ENCODE measurements around the gene SIRT2. TPM values are rescaled to one million over a fixed set of nuclear protein-coding genes. Genes with fewer than 3 reads are reported as not detected.

Gene SIRT2
- total and polyA plus RNA-seq, 12 donors: 46.3 to 103 (median 72.6) TPM

DNA sequence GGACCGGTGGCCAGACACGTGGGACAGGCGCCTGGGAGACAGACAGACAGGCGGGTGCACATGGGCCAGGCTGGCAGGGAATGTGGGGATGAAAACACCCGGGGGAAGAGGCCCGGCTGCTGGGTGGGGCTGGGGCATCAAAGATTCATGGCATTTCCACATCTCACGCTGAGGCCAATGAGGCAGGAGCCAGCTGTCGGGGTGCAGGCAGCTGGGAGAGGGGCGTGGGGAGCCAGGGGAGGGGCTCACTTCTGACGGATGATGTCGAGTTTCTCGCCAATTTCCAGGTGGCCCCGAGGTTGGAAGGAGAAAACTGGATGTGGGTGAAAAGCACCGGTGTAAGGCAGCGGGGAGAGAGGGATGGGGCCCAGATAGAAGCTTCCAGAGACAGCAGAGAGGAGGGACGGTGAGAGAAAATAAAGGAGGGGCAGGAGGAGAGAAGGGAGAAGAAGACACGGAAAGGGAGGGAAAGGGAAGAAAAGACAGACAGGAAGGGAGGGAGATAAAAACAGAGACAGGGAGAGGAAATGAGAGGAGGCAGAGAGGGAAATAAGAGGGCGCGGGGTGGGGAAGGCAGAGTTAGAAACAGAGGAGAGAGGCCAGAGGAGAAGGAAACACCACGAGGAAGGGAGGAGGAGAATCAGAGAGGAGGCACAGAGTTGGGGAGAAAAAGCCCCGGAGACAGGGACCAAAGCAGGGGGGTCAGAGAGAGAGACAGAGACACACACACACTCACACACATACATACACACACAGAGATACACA, 20.6 kb upstream of the SIRT2 start:
- Histone ChIP-seq H3K4me1 (no peaks in the 10 kb centered on the region), H3K4me3 (no peak overlapping the region), H3K36me3 (peaks cover 0 to 37% (median 10%) of the 10 kb centered on the region in 9 donors), H3K9me3 (no peaks in the 10 kb centered on the region), H3K27me3 (no peaks in the 10 kb centered on the region), H3K27ac (no peak overlapping the region)
- intact Hi-C loops (cut with DNase I): loop anchor here in 3 of 10 donors (10.0 kb wide), 5 partner anchors 185 to 525 kb away; partner anchors contain the start of gene ACTN4 (in 1 of the 3)
- TF ChIP-seq, protein P1, sequence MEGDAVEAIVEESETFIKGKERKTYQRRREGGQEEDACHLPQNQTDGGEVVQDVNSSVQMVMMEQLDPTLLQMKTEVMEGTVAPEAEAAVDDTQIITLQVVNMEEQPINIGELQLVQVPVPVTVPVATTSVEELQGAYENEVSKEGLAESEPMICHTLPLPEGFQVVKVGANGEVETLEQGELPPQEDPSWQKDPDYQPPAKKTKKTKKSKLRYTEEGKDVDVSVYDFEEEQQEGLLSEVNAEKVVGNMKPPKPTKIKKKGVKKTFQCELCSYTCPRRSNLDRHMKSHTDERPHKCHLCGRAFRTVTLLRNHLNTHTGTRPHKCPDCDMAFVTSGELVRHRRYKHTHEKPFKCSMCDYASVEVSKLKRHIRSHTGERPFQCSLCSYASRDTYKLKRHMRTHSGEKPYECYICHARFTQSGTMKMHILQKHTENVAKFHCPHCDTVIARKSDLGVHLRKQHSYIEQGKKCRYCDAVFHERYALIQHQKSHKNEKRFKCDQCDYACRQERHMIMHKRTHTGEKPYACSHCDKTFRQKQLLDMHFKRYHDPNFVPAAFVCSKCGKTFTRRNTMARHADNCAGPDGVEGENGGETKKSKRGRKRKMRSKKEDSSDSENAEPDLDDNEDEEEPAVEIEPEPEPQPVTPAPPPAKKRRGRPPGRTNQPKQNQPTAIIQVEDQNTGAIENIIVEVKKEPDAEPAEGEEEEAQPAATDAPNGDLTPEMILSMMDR (IDR thresholded peaks at IDR 0.05): no peak
- 62 to 63% methylated on average over 21 of the region's 21 CpGs for WGBS, 2 donors
- ATAC-seq (no peak), DNase-seq (no peak)

DNA sequence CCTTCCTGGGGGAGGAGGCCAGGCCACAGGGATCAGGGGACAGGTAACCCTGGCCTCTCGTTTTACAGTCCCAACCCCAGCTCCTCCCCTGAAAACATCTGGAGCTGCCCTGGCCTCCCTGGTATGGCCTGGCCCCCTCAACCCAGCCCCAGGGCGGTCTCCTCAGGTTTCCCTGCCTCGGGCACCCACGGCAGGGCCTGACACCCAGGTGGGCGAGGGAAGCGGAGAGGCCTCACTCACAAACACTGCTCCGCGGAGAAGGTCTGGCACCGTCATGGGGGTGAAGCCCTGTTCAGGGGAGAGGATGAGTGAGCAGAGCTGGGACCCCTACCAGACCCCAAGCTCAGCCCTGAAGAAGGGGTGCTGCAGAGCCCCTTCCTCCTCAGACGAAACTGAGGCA, 19.1 kb upstream of the SIRT2 start:
- Histone ChIP-seq H3K4me1 (no peaks in the 10 kb centered on the region), H3K36me3 (peaks cover 0 to 22% (median 0%) of the 10 kb centered on the region in 9 donors), H3K4me3 (no peak overlapping the region), H3K27ac (no peak overlapping the region), H3K27me3 (no peaks in the 10 kb centered on the region), H3K9me3 (no peaks in the 10 kb centered on the region)
- DNase-seq: no peak
- 89 to 93% methylated on average over 10 of the region's 10 CpGs for WGBS, 2 donors
- intact Hi-C loops (cut with DNase I): no loop called here
- TF ChIP-seq, protein P1 (IDR thresholded peaks at IDR 0.05): no peak
- ATAC-seq: no peak

DNA sequence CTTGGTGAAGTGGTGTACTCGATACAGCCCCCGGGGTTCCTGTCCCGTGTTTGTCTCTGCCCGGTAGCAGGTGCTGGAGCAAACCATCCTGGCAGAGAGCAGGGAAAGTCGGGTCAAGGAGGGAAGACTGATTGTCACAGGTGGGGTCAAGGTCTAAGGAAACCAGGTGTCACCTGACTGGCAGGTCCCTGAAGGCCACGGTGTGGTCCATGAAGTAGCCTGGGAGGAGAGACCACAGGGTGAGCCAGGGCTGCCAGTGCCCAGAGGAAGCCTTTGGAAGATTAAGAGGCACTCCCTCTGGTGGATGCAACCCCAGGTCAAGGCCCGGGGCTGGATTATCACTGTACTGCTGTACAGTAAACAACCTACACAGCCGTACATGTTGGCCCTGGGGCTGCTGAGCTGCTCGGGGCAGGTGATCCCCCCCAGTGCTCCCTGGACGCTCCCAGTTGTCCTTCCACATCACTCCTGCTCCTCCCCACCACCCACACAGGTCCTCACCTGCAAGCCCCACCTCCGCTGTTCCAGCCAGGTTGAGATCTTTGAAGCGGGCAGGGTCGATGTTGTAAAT, 18.6 kb upstream of the SIRT2 start:
- peak in 1 of 8 donors; percentile 35 for ATAC-seq
- intact Hi-C loops (cut with DNase I): no loop called here
- Histone ChIP-seq H3K27ac (no peak overlapping the region), H3K27me3 (no peaks in the 10 kb centered on the region), H3K4me3 (no peak overlapping the region), H3K4me1 (no peaks in the 10 kb centered on the region), H3K36me3 (peaks cover 0 to 21% (median 0%) of the 10 kb centered on the region in 9 donors), H3K9me3 (no peaks in the 10 kb centered on the region)
- 79% methylated on average over 13 of the region's 13 CpGs for WGBS, 2 donors
- TF ChIP-seq, protein P1 (IDR thresholded peaks at IDR 0.05): peak in 2 of 9 donors; percentile 7 to 14
- no peak for DNase-seq

DNA sequence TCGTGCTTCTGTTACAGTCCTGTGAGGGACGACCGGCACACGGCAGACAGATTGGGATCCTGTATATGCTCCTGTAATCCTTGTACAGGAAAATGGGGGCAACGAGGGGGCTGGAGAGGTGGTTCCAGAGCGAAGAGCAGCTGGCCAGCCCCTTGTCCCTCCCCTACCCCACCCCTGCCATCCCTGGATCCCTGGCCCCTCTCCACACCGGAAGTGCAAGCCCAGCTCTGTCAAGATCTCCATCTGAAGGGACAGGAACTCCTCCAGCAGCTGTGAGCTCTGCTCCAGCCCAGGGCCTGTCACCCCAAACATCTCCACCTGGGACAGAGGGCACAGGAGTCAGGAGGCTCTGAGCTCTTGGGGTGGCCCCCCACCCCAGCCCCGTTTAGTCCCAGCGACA, 18.1 kb upstream of the SIRT2 start:
- no peaks in the 10 kb centered on the region for H3K4me1 ChIP-seq
- ATAC-seq: no peak
- DNase-seq: no peak
- H3K27me3 ChIP-seq: peaks cover 0 to 3% (median 0%) of the 10 kb centered on the region in 7 donors
- TF ChIP-seq, protein P1 (IDR thresholded peaks at IDR 0.05): no peak
- H3K27ac ChIP-seq: no peak overlapping the region
- 76 to 81% methylated on average over 8 to 9 of the region's 9 CpGs for WGBS, 2 donors
- H3K4me3 ChIP-seq: no peak overlapping the region
- H3K36me3 ChIP-seq: peaks cover 0 to 20% (median 0%) of the 10 kb centered on the region in 9 donors
- intact Hi-C loops (cut with DNase I): no loop called here
- no peaks in the 10 kb centered on the region for H3K9me3 ChIP-seq

All from heart right ventricle (tissue), 16 donors.